GM23338 (cell line): Measurements from ENCODE around the gene MLANA. TPM values are rescaled to one million over a fixed set of nuclear protein-coding genes. Genes with fewer than 3 reads are reported as not detected.

ENCODE experiments used
- ATAC-seq: fragments of 200-7000 bp; cut with Tn5 transposase; 3 replicates; pipeline ENCODE4 v1.9.1; 2020
- DNase-seq: peaks from one replicate; pipeline ENCODE4 v3.0.0-alpha.2; 2015; ENCODE audit warnings: low spot score
- H2AFZ ChIP-seq: fragments of 200-600 bp; sonication (generic); 2 replicates; pipeline ENCODE4 v1.8.0; 2016; ENCODE audit warnings: antibody characterized with exemption, mild to moderate bottlenecking, moderate library complexity
- H3F3A ChIP-seq: fragments of 200-600 bp; sonication (generic); replicated peaks from 2 replicates; pipeline ENCODE4 v1.8.0; 2017; ENCODE audit warnings: antibody characterized with exemption, mixed run types, low read depth
- H3K27ac ChIP-seq: fragments of 200-600 bp; sonication (generic); 2 replicates; pipeline ENCODE4 v1.6.1; 2016; ENCODE audit warnings: low read depth
- H3K27me3 ChIP-seq: fragments of 200-600 bp; sonication (generic); 2 replicates; pipeline ENCODE4 v1.8.0; 2016; ENCODE audit warnings: mild to moderate bottlenecking, mixed run types, moderate library complexity; ENCODE audit not compliant: insufficient read depth
- H3K36me3 ChIP-seq: fragments of 200-600 bp; sonication (generic); 2 replicates; pipeline ENCODE4 v1.8.0; 2016; ENCODE audit warnings: mild to moderate bottlenecking; ENCODE audit not compliant: insufficient read depth
- H3K4me1 ChIP-seq: fragments of 200-600 bp; sonication (generic); 2 replicates; pipeline ENCODE4 v1.8.0; 2016; ENCODE audit warnings: mild to moderate bottlenecking, moderate library complexity; ENCODE audit not compliant: insufficient read depth
- H3K4me2 ChIP-seq: fragments of 200-600 bp; sonication (generic); 2 replicates; pipeline ENCODE4 v1.7.1; 2017; ENCODE audit warnings: mixed run types
- H3K4me3 ChIP-seq: fragments of 200-600 bp; sonication (generic); 2 replicates; pipeline ENCODE4 v1.6.1; 2016; ENCODE audit warnings: mixed run types
- H3K79me2 ChIP-seq: fragments of 200-600 bp; sonication (generic); replicated peaks from 2 replicates; pipeline ENCODE4 v1.8.0; 2017; ENCODE audit warnings: mild to moderate bottlenecking; ENCODE audit not compliant: insufficient read depth
- H3K9me2 ChIP-seq: fragments of 200-600 bp; sonication (generic); 2 replicates; pipeline ENCODE4 v1.8.0; 2017; ENCODE audit not compliant: insufficient read depth
- H4K20me1 ChIP-seq: fragments of 200-600 bp; sonication (generic); replicated peaks from 2 replicates; pipeline ENCODE4 v1.8.0; 2017; ENCODE audit warnings: mild to moderate bottlenecking; ENCODE audit not compliant: insufficient read depth
- H3K27ac Mint-ChIP-seq: 2 replicates; pipeline ENCODE4 v1.8.0; 2020; ENCODE audit warnings: inconsistent platforms, mild to moderate bottlenecking, moderate library complexity, mixed read lengths
- H3K27me3 Mint-ChIP-seq: 3 replicates; pipeline ENCODE4 v1.8.0; 2022; ENCODE audit warnings: low read depth, mild to moderate bottlenecking, moderate library complexity, mixed read lengths, inconsistent platforms; ENCODE audit not compliant: insufficient read depth, poor library complexity
- H3K36me3 Mint-ChIP-seq: 3 replicates; pipeline ENCODE4 v1.8.0; 2021; ENCODE audit warnings: low read depth, mild to moderate bottlenecking, inconsistent platforms, moderate library complexity, mixed read lengths
- H3K4me1 Mint-ChIP-seq: 3 replicates; pipeline ENCODE4 v1.8.0; 2020; ENCODE audit warnings: mild to moderate bottlenecking, inconsistent platforms, mixed read lengths
- H3K4me3 Mint-ChIP-seq: 3 replicates; pipeline ENCODE4 v1.8.0; 2021; ENCODE audit warnings: moderate library complexity, mild to moderate bottlenecking, inconsistent platforms, mixed read lengths
- H3K9me3 Mint-ChIP-seq: 3 replicates; pipeline ENCODE4 v1.8.0; 2020; ENCODE audit warnings: moderate library complexity, mild to moderate bottlenecking, inconsistent platforms, mixed read lengths
- CREB1 ChIP-seq: fragments of 250-450 bp; sonication (Bioruptor Pico); IDR thresholded peaks from 2 replicates; pipeline ENCODE4 v1.5.0; 2020; ENCODE audit warnings: low read depth, mild to moderate bottlenecking, moderate library complexity
- EZH2 ChIP-seq: fragments of 200-600 bp; sonication (generic); IDR thresholded peaks from one replicate; pipeline ENCODE4 v1.8.0; 2017; ENCODE audit warnings: antibody characterized with exemption, mild to moderate bottlenecking, low read depth; ENCODE audit not compliant: unreplicated experiment
- EZH2phosphoT487 ChIP-seq: fragments of 200-600 bp; sonication (generic); IDR thresholded peaks from one replicate; pipeline ENCODE4 v1.8.1; 2018; ENCODE audit warnings: antibody characterized with exemption; ENCODE audit not compliant: unreplicated experiment
- JUNB ChIP-seq: IDR thresholded peaks from one replicate; pipeline ENCODE4 v1.6.1; 2016; ENCODE audit warnings: antibody characterized with exemption; ENCODE audit not compliant: unreplicated experiment
- NANOG ChIP-seq: IDR thresholded peaks from 2 replicates; pipeline ENCODE4 v1.6.1; 2016; ENCODE audit warnings: antibody characterized with exemption, borderline replicate concordance
- POLR2AphosphoS5 ChIP-seq: IDR thresholded peaks from 2 replicates; pipeline ENCODE4 v1.6.1; 2016; ENCODE audit warnings: antibody characterized with exemption, low read depth
- STAT1 ChIP-seq: IDR thresholded peaks from one replicate; pipeline ENCODE4 v1.6.1; 2016; ENCODE audit warnings: antibody characterized with exemption; ENCODE audit not compliant: unreplicated experiment
- ZNF114 ChIP-seq: fragments of 250-450 bp; sonication (Bioruptor Pico); IDR thresholded peaks from 2 replicates; pipeline ENCODE4 v1.5.0; 2020; ENCODE audit warnings: mild to moderate bottlenecking, moderate library complexity
- ZNF331 ChIP-seq: fragments of 250-450 bp; sonication (Bioruptor Pico); IDR thresholded peaks from 2 replicates; pipeline ENCODE4 v1.5.0; 2020; ENCODE audit warnings: low read depth, mild to moderate bottlenecking, moderate library complexity
- ZNF462 ChIP-seq: fragments of 250-450 bp; sonication (Bioruptor Pico); IDR thresholded peaks from 2 replicates; pipeline ENCODE4 v1.5.0; 2020; ENCODE audit warnings: mild to moderate bottlenecking, moderate library complexity
- polyA plus RNA-seq: library from polyadenylated mRNA; unstranded; fragments of >200 nt; fragmentation: Nextera tagmentation; extraction: Ambion mirVana; gene quantifications from 2 replicates; pipeline ENCODE4 v1.2.1, GENCODE V29; 2016
- total RNA-seq: library from RNA; depleted of rRNA; stranded (reverse); fragments of >200 nt; shearing (Covaris generic); gene quantifications from 2 replicates; pipeline ENCODE4 v1.2.3, GENCODE V29; 2014
- TF ChIP-seq, protein P1 (sequence below), 2 experiments: fragments of 200-600 bp in 1 of 2; sonication (generic) in 1 of 2; conservative IDR thresholded peaks; 2 replicates each; pipeline versions ENCODE4 v1.5.1 to v1.6.1; 2016 to 2017; ENCODE audit warnings: antibody characterized with exemption in 2 of 2, low read depth in 2 of 2, mild to moderate bottlenecking in 2 of 2, moderate library complexity in 1 of 2
- TF ChIP-seq, protein P2 (sequence below): IDR thresholded peaks from 2 replicates; pipeline ENCODE4 v1.6.1; 2016; ENCODE audit warnings: antibody characterized with exemption
- TF ChIP-seq, protein P3 (sequence below): IDR thresholded peaks from one replicate; pipeline ENCODE4 v1.6.1; 2018; ENCODE audit warnings: antibody characterized with exemption; ENCODE audit not compliant: unreplicated experiment

Gene MLANA
- total and polyA plus RNA-seq, 2 experiments from 2014 or later: not detected

GRCh38 chr9:5845157-5845531 is 45.5 kb upstream of the MLANA start:
- peaks cover 9% of the 10 kb centered on the region for H3K4me1 ChIP-seq
- Mint-ChIP-seq H3K36me3 (no peaks in the 10 kb centered on the region), H3K27ac (no peak overlapping the region), H3K9me3 (peaks cover 10% of the 10 kb centered on the region), H3K4me3 (no peak overlapping the region), H3K4me1 (peaks cover 12% of the 10 kb centered on the region), H3K27me3 (peaks cover 3% of the 10 kb centered on the region)
- no peak overlapping the region for H3K4me2 ChIP-seq
- no peak overlapping the region for H3K27ac ChIP-seq
- H3K79me2 ChIP-seq: no peaks in the 10 kb centered on the region
- ATAC-seq (no peak), DNase-seq (no peak)
- H3K9me2 ChIP-seq: 0 out of 2 replicates have a peak, but pooled peaks cover 4% of the 10 kb centered on the region
- no peak overlapping the region for H3K4me3 ChIP-seq
- no peaks in the 10 kb centered on the region for H3K36me3 ChIP-seq
- no peaks in the 10 kb centered on the region for H3K27me3 ChIP-seq
- no peak overlapping the region for H2AFZ ChIP-seq
- H4K20me1 ChIP-seq: no peaks in the 10 kb centered on the region
- no peaks in the 10 kb centered on the region for H3F3A ChIP-seq
- TF ChIP-seq, protein P1, sequence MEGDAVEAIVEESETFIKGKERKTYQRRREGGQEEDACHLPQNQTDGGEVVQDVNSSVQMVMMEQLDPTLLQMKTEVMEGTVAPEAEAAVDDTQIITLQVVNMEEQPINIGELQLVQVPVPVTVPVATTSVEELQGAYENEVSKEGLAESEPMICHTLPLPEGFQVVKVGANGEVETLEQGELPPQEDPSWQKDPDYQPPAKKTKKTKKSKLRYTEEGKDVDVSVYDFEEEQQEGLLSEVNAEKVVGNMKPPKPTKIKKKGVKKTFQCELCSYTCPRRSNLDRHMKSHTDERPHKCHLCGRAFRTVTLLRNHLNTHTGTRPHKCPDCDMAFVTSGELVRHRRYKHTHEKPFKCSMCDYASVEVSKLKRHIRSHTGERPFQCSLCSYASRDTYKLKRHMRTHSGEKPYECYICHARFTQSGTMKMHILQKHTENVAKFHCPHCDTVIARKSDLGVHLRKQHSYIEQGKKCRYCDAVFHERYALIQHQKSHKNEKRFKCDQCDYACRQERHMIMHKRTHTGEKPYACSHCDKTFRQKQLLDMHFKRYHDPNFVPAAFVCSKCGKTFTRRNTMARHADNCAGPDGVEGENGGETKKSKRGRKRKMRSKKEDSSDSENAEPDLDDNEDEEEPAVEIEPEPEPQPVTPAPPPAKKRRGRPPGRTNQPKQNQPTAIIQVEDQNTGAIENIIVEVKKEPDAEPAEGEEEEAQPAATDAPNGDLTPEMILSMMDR (conservative IDR thresholded peaks at IDR 0.05; ENCODE audit: low read depth in 2 of 2): no peak
- TF ChIP-seq ZNF462 (CRISPR knock-in tag): no peak
- TF ChIP-seq ZNF114 (CRISPR knock-in tag): no peak
- TF ChIP-seq, protein P2, sequence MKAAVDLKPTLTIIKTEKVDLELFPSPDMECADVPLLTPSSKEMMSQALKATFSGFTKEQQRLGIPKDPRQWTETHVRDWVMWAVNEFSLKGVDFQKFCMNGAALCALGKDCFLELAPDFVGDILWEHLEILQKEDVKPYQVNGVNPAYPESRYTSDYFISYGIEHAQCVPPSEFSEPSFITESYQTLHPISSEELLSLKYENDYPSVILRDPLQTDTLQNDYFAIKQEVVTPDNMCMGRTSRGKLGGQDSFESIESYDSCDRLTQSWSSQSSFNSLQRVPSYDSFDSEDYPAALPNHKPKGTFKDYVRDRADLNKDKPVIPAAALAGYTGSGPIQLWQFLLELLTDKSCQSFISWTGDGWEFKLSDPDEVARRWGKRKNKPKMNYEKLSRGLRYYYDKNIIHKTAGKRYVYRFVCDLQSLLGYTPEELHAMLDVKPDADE: no peak
- TF ChIP-seq NANOG: no peak
- TF ChIP-seq JUNB: no peak
- TF ChIP-seq EZH2phosphoT487: no peak
- TF ChIP-seq, protein P3, sequence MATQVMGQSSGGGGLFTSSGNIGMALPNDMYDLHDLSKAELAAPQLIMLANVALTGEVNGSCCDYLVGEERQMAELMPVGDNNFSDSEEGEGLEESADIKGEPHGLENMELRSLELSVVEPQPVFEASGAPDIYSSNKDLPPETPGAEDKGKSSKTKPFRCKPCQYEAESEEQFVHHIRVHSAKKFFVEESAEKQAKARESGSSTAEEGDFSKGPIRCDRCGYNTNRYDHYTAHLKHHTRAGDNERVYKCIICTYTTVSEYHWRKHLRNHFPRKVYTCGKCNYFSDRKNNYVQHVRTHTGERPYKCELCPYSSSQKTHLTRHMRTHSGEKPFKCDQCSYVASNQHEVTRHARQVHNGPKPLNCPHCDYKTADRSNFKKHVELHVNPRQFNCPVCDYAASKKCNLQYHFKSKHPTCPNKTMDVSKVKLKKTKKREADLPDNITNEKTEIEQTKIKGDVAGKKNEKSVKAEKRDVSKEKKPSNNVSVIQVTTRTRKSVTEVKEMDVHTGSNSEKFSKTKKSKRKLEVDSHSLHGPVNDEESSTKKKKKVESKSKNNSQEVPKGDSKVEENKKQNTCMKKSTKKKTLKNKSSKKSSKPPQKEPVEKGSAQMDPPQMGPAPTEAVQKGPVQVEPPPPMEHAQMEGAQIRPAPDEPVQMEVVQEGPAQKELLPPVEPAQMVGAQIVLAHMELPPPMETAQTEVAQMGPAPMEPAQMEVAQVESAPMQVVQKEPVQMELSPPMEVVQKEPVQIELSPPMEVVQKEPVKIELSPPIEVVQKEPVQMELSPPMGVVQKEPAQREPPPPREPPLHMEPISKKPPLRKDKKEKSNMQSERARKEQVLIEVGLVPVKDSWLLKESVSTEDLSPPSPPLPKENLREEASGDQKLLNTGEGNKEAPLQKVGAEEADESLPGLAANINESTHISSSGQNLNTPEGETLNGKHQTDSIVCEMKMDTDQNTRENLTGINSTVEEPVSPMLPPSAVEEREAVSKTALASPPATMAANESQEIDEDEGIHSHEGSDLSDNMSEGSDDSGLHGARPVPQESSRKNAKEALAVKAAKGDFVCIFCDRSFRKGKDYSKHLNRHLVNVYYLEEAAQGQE: no peak
- no peak for TF ChIP-seq CREB1 (CRISPR knock-in tag)
- TF ChIP-seq EZH2: no peak
- no peak for TF ChIP-seq POLR2AphosphoS5
- no peak for TF ChIP-seq STAT1
- TF ChIP-seq ZNF331 (CRISPR knock-in tag): no peak
